GM18519 (cell line): ENCODE data around the gene TIMP2.

Experiments
- ATAC-seq: cut with Tn5 transposase; IDR thresholded peaks from one replicate; pipeline ENCODE4 v1.9.1; 2021; ENCODE audit warnings: mild to moderate bottlenecking, moderate library complexity; ENCODE audit not compliant: unreplicated experiment, low FRiP score

TIMP2 gene

GRCh38 chr17:78821961-78822360 lies 103.2 kb downstream of the TIMP2 start:
- no peak for ATAC-seq

- no peak for ATAC-seq
Observed at GRCh38 chr17:78820841-78821240, 104.3 kb downstream of the TIMP2 start.

- no peak for ATAC-seq
Observed at GRCh38 chr17:78819806-78820792, 105.1 kb downstream of the TIMP2 start.

- ATAC-seq: no peak
Observed at GRCh38 chr17:78819402-78819801, 105.8 kb downstream of the TIMP2 start.

GRCh38 chr17:78818932-78819331 lies 106.3 kb downstream of the TIMP2 start:
- no peak for ATAC-seq

GRCh38 chr17:78818152-78818846 lies 106.9 kb downstream of the TIMP2 start:
- ATAC-seq: no peak

- no peak for ATAC-seq
Observed at GRCh38 chr17:78817123-78817522, 108.1 kb downstream of the TIMP2 start.

GRCh38 chr17:78815696-78816095 lies 109.5 kb downstream of the TIMP2 start:
- no peak for ATAC-seq

GRCh38 chr17:78812855-78813254 lies 112.3 kb downstream of the TIMP2 start:
- ATAC-seq: no peak

GRCh38 chr17:78808163-78808562 lies 117.0 kb downstream of the TIMP2 start:
- no peak for ATAC-seq

- no peak for ATAC-seq
Observed at GRCh38 chr17:78806451-78806850, 118.7 kb downstream of the TIMP2 start.

- ATAC-seq: no peak
Observed at GRCh38 chr17:78805301-78805700, 119.9 kb downstream of the TIMP2 start.

- no peak for ATAC-seq
Observed at GRCh38 chr17:78804777-78805176, 120.4 kb downstream of the TIMP2 start.

- no peak for ATAC-seq
Observed at GRCh38 chr17:78803186-78803845, 121.9 kb downstream of the TIMP2 start.
